ENCODE measurements around the gene DTX3.
"Not testable (repeated sequence)": the region's sequence is repeated elsewhere in the genome, so short reads cannot be mapped to it uniquely, and the experiment has no call there.

Gene DTX3

DNA sequence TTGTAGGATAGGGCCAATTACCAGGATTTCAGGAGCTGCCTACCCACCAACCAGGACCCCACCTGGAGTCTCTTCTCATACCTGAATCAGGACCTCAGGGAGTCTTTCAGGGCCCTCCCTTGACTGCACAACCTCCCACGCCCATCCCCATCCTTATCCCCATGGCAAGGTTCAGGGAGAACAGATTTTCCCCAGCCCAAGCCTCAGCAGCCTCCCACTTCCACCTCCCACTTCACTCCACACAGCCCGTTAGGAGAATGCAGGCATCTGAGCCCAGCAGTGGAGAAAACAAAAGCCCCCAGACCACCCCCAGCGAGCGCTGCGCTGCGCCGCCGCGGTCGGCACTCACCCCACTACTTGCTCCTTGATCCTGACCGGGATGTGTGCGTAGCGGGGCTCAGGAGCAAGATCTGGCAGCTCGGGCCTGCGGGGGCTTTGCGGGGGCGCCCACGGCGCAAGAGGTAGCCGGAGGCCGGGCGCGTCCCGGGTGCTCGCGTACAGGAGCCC lies 27.0 kb downstream of the DTX3 start:
- no peak for DNase-seq (ENCODE audit: low read depth, low spot score)

DNA sequence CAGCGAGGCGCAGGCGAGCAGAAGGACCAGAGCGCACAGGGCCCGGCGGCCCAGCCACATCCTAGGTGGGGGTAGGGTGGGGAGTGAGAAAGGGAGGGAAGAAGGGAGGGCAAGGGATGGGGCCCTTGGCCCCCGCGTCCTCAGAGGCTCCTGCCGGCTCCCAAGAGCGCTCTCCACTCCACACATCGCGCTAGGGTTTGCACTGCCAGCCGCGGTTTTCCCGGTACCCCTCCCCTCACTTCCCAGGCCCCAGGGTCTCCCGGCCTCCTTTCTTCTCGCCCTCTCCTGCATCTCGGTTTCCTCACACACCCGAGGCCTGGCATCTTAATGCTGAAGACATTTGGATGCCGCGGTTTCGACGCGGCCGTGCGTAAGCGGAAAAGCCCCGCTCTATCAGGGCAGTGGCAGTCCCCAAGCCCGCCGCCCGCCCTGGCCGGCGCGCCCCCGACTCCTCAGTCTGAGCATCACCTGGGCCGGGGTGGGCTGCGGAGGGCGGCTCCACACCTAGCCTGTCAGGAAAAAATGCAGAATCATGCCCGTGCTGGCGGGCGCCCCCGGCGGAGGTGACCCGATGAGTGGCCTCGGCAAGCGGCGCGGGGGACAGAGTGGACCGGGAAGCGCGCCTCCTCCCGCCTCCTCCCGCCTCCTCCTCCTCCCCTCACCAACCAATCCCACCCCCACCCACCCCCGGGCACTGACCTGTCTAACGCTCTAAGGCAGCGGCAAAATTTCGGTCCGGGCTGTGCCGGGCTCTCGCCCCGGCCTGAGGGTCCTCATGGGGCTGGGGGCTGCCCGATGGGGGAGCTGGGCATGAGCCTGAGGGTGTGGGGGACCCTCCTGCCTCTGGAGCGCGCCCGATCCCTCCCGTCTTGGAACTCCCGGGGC lies 27.7 kb downstream of the DTX3 start:
- DNase-seq (ENCODE audit: low read depth, low spot score) = no peak

DNA sequence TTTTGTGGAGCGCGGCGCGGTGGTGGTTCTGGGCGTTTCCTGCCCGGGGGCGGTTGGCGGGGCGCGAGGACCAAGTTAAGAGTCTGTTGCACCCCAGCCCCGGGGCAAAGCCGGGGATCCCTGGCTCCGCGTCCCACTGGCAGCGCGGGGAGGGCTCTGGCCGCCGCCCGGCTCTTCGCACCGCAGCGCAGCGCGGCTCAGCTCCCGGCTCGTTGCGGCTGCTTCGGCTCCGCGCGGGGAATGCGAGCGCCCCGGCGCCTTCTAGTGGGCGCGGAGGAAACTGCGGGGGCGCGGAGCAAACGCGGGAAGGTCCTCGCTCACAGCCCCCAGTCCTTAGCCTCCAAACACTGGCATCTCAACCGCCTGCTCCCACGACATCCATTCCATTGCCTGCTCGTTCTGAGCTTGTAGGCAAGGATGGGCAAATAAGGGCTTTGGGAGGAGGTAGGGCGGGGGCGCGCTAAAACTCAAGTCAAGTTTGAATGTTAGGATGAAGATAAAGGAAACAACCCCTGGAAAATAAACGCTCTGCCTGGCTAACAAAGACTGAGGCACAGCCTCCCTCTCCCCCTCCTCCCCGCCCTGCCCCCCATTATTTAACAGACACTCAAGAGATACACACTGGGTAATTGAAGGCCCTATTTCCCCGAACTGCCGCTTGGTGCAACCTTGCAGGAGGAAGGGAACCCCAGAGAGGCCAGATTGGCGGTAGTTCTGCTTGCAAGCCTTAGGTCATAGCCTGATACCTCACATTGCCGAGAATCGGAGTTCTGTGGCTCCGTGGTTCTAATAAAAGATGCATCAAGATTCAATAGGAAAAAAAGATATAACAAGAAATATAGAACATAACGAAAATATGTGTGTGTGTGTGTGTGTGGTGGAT lies 28.6 kb downstream of the DTX3 start, which contains the start of gene B4GALNT1:
Gene B4GALNT1 (minus strand): TSS at position 244 of the 883 bp plus-strand sequence. CDS start 1,069 bp downstream, outside the sequence.
- DNase-seq (ENCODE audit: low read depth, low spot score) = no peak

DNA sequence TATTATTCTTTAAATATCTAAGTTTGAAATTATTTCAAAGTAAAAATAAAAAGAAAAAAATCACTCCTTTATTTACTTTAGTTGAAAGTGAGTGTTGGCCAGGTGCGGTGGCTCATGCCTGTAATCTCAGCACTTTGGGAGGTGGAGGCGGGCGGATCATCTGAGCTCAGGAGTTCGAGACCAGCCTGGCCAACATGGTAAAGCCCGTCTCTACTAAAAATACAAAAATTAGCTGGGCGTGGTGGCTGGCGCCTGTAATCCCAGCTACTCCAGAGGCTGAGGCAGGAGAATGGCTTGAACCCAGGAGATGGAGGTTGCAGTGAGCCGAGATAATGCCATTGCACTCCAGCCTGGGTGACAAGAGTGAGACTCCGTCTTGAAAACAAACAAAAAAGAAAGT lies 32.1 kb downstream of the DTX3 start:
- not testable (repeated sequence) for DNase-seq (ENCODE audit: low read depth, low spot score)

- no peak for DNase-seq (ENCODE audit: low read depth, low spot score)
Measured at GRCh38 chr12:57637364-57637763, 32.7 kb downstream of the DTX3 start.

GRCh38 chr12:57638096-57638495 lies 33.5 kb downstream of the DTX3 start:
- no peak for DNase-seq (ENCODE audit: low read depth, low spot score)

GRCh38 chr12:57640175-57641042 lies 35.8 kb downstream of the DTX3 start:
- DNase-seq (ENCODE audit: low read depth, low spot score) = no peak

GRCh38 chr12:57641699-57642442 lies 37.2 kb downstream of the DTX3 start:
- DNase-seq (ENCODE audit: low read depth, low spot score) = no peak

GRCh38 chr12:57645990-57646658 lies 41.5 kb downstream of the DTX3 start:
- DNase-seq (ENCODE audit: low read depth, low spot score) = not testable (repeated sequence)

- DNase-seq (ENCODE audit: low read depth, low spot score) = not testable (repeated sequence)
Measured at GRCh38 chr12:57646659-57647049, 42.0 kb downstream of the DTX3 start.

DNA sequence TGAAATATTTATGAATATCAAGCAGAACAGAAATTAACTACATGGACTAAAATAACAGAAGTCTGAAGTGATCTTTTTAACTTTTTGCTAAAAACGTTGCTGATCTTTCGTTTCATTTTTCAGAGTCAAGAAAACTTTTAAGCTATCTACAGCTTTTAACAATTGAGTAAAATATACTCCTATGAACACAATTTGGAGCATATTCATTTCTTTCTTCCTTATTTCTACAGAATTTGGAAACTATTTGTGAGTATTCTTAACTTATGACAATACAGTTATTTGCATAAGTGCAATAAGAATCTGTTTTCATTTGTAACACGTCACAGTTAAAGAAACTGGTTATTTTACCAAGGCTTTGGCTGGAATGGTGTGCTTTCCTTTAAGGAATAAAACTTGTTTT lies 49.4 kb downstream of the DTX3 start:
- DNase-seq (ENCODE audit: low read depth, low spot score) = no peak

GRCh38 chr12:57655541-57656240 lies 51.1 kb downstream of the DTX3 start:
- DNase-seq (ENCODE audit: low read depth, low spot score) = no peak

DNA sequence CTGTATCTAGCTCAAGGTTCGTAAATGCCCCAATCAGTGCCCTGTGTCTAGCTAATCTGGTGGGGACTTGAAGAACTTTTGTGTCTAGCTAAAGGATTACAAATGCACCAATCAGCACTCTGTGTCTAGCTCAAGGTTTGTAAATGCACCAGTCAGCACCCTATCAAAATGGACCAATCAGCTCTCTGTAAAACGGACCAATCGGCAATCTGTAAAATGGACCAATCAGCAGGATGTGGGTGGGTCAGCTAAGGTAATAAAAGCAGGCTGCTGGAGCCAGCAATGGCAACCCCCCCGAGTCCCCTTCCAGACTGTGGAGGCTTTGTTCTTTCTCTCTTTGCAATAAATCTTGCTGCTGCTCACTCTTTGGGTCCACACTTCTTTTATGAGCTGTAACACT lies 51.8 kb downstream of the DTX3 start:
- DNase-seq (ENCODE audit: low read depth, low spot score) = not testable (repeated sequence)

- no peak for DNase-seq (ENCODE audit: low read depth, low spot score)
Measured at GRCh38 chr12:57657744-57658143, 53.1 kb downstream of the DTX3 start.

DNA sequence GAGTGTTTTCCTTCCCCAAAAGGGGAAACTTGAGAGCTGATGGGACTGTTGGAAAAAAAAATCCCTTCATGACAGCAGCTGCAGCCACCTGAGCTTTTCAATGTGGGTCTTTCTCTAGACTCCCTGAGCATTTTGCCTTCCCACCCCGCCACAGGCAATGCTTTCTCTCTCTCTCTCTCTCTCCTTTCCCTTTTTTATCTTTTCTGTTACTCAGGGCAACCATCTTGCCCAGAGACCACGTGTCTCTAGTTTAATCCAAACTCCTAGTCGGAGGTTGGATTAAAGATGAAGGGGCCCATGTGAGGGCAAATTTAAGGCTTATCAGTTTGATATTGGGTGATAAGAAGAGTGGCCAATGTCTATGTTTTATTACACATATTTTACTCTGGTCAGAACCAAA lies 54.3 kb downstream of the DTX3 start:
- no peak for DNase-seq (ENCODE audit: low read depth, low spot score)
